Activated CD4-positive, alpha-beta T cell treated with anti-CD3 and anti-CD28 coated beads, Interleukin-2, amount 50 U/mL, for 24 hours (primary cell): ENCODE measurements around the gene SPAG5.
"Not testable (repeated sequence)": the region's sequence is repeated elsewhere in the genome, so short reads cannot be mapped to it uniquely, and the experiment has no call there.

Source experiments
- DNase-seq, 2 donors: peaks; one replicate each; pipeline ENCODE4 v3.0.0-alpha.2; 2020; ENCODE audit warnings: low read depth in 1 of 2, low spot score in 1 of 2

Gene SPAG5

DNA sequence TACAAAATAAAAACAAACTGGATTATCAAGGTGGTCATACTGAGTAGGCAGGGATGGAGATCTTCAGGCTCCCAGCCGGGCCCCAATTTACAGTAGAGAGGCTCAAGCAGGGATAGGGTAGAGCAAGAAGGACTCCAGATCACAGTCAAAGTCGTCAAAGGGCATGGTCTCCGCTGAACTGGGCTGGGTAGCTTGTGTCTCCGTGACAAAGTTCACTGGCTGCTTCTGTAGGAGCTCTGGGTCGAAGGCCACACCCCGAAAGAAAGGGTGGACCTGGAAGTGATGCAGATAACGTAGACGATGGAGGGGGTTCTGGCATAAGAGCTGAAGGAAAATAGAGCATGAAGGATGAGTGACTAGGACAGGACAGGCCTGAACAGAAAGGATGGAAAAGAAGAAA, 11.6 kb upstream of the SPAG5 start:
- DNase-seq: no peak

DNA sequence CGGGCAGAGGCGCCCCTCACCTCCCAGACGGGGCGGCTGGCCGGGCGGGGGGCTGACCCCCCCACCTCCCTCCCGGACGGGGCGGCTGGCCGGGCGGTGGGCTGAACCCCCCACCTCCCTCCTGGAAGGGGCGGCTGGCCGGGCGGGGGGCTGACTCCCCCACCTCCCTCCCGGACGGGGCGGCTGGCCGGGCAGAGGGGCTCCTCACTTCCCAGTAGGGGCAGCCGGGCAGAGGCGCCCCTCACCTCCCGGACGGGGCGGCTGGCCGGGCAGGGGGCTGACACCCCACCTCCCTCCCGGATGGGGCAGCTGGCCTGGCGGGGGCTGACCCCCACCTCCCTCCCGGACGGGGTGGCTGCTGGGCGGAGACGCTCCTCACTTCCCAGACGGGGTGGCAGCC, 5.2 kb upstream of the SPAG5 start:
- DNase-seq: not testable (repeated sequence)

- DNase-seq: peak; percentile 47 to 61
Measured at GRCh38 chr17:28599311-28600184, 723 bp upstream of the SPAG5 start.

DNA sequence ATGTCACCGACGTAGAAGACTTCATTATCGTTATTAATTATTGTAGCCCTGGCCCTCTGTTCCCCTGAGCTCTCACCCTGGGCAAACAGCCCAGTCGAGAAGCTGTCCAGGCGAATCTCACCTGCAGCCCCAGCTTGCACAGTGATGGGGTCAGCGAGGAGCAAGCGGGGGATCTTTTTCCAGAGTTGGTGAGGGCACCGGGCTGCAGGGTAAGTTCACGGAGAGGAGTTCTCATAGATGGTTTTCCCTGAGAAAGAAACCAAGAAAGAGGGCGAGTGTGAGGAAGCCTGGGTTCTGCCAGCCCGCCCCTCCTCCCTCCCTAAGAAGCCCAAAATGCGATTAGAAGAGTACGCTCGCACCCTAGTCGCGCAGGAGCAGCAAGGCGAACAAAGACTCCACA, 436 bp downstream of the SPAG5 start:
- DNase-seq: no peak

DNA sequence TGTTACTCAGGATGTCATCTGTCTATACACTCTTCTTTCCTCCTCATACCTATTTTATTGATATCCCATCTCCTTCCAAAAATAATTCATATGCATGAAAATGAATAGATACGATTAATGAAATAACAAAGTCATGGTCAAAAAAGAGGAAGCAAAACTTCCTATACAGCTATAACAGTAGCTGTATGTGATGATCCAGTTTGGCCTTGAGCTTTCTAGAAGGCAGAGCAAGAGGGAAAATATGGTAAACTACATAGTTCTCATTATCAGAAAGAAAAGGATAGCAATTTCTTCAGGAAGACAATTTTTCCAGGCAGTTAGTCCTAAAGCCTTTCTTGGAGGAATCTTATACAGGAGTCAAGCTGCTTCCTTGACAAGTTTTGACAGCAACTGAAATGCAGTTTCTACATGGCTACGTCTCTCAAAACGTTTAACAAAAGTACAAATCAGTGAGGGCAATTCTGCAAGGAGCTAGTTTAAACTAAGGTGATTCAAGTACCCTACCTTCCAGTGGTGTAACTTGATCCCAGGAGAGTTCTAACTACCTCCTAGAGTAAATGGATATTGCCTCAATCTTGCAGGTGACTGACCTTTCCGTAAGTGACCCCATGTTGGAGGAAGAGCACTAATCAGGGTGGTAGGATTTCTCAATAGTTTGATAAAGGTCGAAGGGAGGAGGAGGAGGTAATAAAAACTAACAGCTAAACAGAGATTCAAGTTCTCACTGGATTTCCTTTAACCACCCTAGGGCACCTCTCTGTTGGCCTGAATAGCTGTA, 1.0 kb downstream of the SPAG5 start:
- DNase-seq: no peak

- DNase-seq: no peak
Measured at GRCh38 chr17:28592260-28592659, 6.6 kb downstream of the SPAG5 start.

DNA sequence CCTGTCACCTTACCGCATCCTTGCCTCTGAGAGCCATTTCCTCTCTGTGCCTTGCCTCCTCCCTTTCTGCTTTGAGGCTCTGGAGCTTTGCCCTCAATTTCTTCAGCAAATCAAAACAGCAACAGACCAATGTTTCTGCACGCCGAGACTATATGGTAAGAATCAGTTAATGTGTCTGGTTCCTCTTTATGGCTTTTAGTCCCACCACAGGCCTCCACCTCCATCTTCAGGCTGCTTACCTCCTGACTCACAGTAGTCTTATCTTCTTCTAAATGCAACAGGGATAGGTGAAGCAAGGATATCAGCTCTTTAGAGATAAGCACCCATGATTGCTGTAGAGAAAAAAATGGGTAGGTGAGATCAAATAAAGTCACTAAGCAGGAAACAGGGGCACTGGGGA, 13.0 kb downstream of the SPAG5 start:
- DNase-seq: no peak

- no peak for DNase-seq
Measured at GRCh38 chr17:28584434-28584833, 14.4 kb downstream of the SPAG5 start.

DNA sequence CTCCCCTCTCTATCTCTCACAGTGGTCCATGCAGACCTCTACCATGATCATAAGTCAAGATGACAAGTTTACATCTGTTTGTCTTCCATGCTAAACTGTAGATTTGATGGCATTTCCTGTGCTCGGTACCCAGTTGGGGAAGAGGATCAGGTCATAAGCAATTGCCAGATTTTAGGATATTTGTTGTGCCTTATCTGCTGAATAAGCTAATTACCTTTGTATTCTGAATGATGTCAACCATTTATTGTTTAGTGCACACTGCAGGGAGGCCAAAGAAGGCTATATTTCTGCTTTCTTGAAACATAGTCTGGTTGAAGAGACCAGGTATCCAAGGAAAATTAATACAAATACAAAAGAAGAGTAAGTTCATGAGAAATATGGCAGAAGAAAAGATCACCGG, 16.3 kb downstream of the SPAG5 start:
- DNase-seq: no peak

DNA sequence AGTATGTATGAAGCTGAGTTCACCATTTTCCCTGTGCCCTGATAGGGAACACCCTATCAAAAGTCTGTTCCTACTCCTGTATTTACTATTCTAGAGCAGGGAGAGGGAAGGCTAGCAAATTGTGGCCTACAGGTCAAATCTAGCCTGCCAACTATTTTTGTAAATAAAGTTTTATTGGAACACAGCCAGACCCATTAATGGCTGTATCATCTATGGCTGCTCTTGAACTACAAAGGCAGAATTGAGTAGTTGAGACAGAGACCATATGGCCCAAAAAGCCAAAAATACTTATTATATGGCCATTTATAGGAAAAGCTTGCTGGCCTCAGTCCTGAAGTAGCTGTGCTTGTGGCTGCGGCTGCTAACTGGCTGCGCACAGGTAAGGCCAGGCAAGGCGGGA, 17.9 kb downstream of the SPAG5 start:
- DNase-seq: no peak

- no peak for DNase-seq
Measured at GRCh38 chr17:28579526-28579925, 19.3 kb downstream of the SPAG5 start.

- DNase-seq: no peak
Measured at GRCh38 chr17:28578246-28579195, 20.3 kb downstream of the SPAG5 start.

DNA sequence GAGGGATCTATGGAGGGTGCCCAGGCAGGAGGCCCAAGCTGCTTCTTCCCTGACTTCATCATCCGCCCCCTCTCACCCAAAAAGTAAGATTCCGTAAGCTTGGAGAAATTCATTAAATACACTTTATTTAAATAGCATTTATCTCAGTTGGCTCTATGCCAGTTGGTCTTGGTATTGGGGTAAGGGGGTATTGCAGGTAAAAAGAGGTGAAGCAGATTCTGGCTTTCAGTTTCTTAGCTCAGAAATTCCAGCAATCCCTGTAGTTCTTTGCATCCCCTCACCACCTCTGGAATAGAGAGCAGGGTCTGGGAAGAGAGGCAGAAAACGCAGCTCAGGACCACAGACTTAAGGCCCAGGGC, 21.4 kb downstream of the SPAG5 start:
- DNase-seq: no peak

DNA sequence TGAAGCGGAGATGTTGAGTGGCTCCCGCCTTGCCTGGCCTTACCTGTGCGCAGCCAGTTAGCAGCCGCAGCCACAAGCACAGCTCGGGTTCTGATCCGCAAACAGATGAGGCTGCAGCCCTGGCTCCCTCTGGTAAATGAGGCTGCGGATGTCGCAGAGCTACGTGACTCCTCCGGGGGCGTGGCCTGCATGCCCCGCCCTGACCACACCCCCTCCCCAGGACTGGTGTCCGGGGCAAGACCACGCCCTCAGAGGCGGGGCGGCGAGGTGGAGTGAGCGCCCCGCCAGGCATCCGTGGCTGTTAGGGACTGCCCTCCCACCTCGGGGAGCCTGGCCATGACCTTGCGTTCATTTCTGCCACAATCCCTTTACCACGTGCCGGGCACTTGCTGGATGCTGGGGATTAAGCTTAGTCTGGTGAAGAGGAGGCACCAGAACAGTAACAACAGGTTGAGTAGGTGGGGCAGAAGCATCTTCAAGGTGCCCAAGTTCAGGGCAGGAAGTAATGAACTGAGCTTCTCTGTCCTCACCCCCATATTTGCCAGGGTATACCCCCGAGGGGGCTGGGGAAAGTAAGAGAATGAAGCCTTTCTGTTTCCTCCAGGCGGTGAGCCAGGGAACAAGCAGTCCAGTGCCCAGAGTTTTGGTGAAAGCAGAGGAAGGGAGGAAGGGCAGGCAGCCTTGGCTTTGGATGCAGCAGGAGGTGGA, 21.9 kb downstream of the SPAG5 start, which contains the start of gene ALDOC:
Gene ALDOC (minus strand): TSS at position 138 of the 708 bp plus-strand sequence. CDS start 1,363 bp downstream, outside the sequence.
- peak; percentile 91 to 96 for DNase-seq

- DNase-seq: not testable (repeated sequence)
Measured at GRCh38 chr17:28576016-28576415, 22.8 kb downstream of the SPAG5 start.

- DNase-seq: no peak
Measured at GRCh38 chr17:28575126-28575795, 23.6 kb downstream of the SPAG5 start.

DNA sequence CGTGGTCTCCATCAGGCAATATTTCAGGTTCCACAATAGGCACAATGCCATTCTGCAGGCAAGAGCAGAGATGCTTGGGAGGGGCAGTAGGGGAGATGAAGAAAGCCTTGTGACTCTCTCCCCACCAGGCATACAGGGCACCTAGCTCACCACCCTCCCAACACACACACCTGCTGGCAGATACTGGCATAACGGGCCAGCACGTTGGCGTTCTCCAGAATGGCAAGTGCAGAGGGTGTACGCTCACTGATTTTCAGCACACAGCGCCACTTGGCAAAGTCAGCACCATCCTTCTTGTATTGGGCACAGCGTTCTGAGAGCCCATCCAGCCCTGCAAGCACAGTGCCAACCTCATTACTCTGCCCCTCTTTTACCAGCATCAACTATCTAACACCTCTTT, 24.3 kb downstream of the SPAG5 start:
- DNase-seq: no peak

GRCh38 chr17:28573966-28574480, 24.8 kb downstream of the SPAG5 start:
- no peak for DNase-seq

- no peak for DNase-seq
Measured at GRCh38 chr17:28573521-28573920, 25.3 kb downstream of the SPAG5 start.

DNA sequence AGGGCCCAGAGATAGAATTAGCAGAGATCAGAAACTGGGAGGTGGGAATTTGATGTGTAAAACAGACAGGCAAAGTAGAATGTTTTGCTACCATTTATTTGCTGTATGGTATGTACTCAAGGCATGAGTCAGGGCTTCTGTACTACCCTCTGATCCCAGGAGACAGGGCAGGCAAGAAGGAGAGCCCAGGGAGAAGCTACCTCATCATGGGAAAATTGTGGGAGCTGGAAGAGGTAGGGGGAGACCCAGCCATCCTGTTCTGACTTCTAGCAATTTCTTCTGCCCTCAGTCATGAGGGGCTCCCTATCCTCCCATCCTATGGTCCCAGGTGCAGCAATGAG, 25.8 kb downstream of the SPAG5 start:
- DNase-seq: no peak
